Caco-2 (cell line): Measurements from ENCODE around the gene ALPK3. TPM values are rescaled to one million over a fixed set of nuclear protein-coding genes. Genes with fewer than 3 reads are reported as not detected.

ENCODE experiments used
- BruUV-seq: library from RNA; stranded (reverse); fragments of 400-500 nt; replicated peaks from 2 replicates; lab custom pipeline; 2021; lab: Mats Ljungman, UMichigan
- CTCF ChIA-PET: fragments of 300-600 bp; sonication (Branson Sonifier 250); formaldehyde crosslinking; loops from one replicate; lab custom pipeline; 2022; ENCODE audit warnings: antibody characterized with exemption; lab: Charles Lee
- POLR2A ChIA-PET: fragments of 300-600 bp; sonication (Branson Sonifier 250); formaldehyde crosslinking; loops from one replicate; lab custom pipeline; 2022; ENCODE audit warnings: antibody characterized with exemption; lab: Charles Lee
- DNase-seq, 2 experiments: peaks; one replicate each; pipeline versions ENCODE4 v3.0.0 to v3.0.0-alpha.2; 2020 to 2022
- H3K27me3 ChIP-seq: replicated peaks from 2 replicates; pipeline ENCODE4 v1.6.0; 2011; ENCODE audit warnings: low read length; ENCODE audit not compliant: control insufficient read depth, insufficient read depth
- H3K36me3 ChIP-seq: 2 replicates; pipeline ENCODE4 v1.5.1; 2011; ENCODE audit warnings: low read length; ENCODE audit not compliant: control insufficient read depth, insufficient read depth
- H3K4me1 ChIP-seq: fragments of 250-450 bp; sonication (Bioruptor Pico); 2 replicates; pipeline ENCODE4 v1.5.1; 2020; ENCODE audit warnings: mild to moderate bottlenecking
- H3K4me3 ChIP-seq: 2 replicates; pipeline ENCODE4 v1.5.1; 2011; ENCODE audit warnings: low read depth, mild to moderate bottlenecking, control low read depth, low read length
- H3K9me3 ChIP-seq: fragments of 250-450 bp; sonication (Bioruptor Pico); 2 replicates; pipeline ENCODE4 v1.5.1; 2020; ENCODE audit warnings: mild to moderate bottlenecking, moderate library complexity
- H3K27ac Mint-ChIP-seq: one replicate; pipeline ENCODE4 v1.8.0; 2022; ENCODE audit warnings: mixed read lengths; ENCODE audit not compliant: unreplicated experiment
- H3K27me3 Mint-ChIP-seq: one replicate; pipeline ENCODE4 v1.8.0; 2022; ENCODE audit warnings: mixed read lengths; ENCODE audit not compliant: insufficient read depth, unreplicated experiment
- H3K36me3 Mint-ChIP-seq: one replicate; pipeline ENCODE4 v1.8.0; 2022; ENCODE audit warnings: mild to moderate bottlenecking, mixed read lengths; ENCODE audit not compliant: insufficient read depth, unreplicated experiment
- H3K4me1 Mint-ChIP-seq: one replicate; pipeline ENCODE4 v1.8.0; 2022; ENCODE audit warnings: low read depth, mixed read lengths; ENCODE audit not compliant: unreplicated experiment
- H3K4me3 Mint-ChIP-seq: one replicate; pipeline ENCODE4 v1.8.0; 2022; ENCODE audit warnings: mild to moderate bottlenecking, moderate library complexity, mixed read lengths; ENCODE audit not compliant: unreplicated experiment
- H3K9me3 Mint-ChIP-seq: one replicate; pipeline ENCODE4 v1.8.0; 2022; ENCODE audit warnings: mixed read lengths; ENCODE audit not compliant: unreplicated experiment
- CTCF ChIP-seq, 2 experiments: fragments of 200-600 bp in 1 of 2; IDR thresholded peaks; 1 replicate in 1 of 2; 2 replicates in 1 of 2; pipeline versions ENCODE4 v1.5.1 to v1.8.0; 2011 to 2022; ENCODE audit warnings: antibody characterized with exemption in 1 of 2, control low read depth in 1 of 2, inconsistent platforms in 1 of 2, low read depth in 1 of 2, low read length in 1 of 2, mild to moderate bottlenecking in 1 of 2, moderate library complexity in 1 of 2; ENCODE audit not compliant: insufficient read depth in 1 of 2, severe bottlenecking in 1 of 2, unreplicated experiment in 1 of 2
- intact Hi-C: fragments of 100-400 bp; cut with micrococcal nuclease; formaldehyde crosslinking; loops from one replicate; pipeline ENCODE4 v1.10.0; 2022; ENCODE audit not compliant: unreplicated experiment
- total RNA-seq: library from RNA; stranded (reverse); gene quantifications from 2 replicates; pipeline ENCODE4 v1.2.3, GENCODE V29; 2022

Gene ALPK3
- total RNA-seq, 1 experiment from 2014 or later = 0.43 TPM

GRCh38 chr15:84831613-84832012 is 14.5 kb downstream of the ALPK3 start:
- Mint-ChIP-seq H3K4me1 (no peaks in the 10 kb centered on the region), H3K9me3 (no peaks in the 10 kb centered on the region), H3K27ac (no peak overlapping the region), H3K4me3 (no peak overlapping the region), H3K27me3 (peaks cover under 1% of the 10 kb centered on the region), H3K36me3 (no peaks in the 10 kb centered on the region)
- H3K4me3 ChIP-seq = no peak overlapping the region
- no peaks in the 10 kb centered on the region for H3K27me3 ChIP-seq
- POLR2A ChIA-PET = no interaction called here
- CTCF ChIA-PET = interaction anchor here (0.9 kb wide), 1 partner anchor 15 kb away, joined by 3 read pairs; no protein-coding TSS in a partner anchor
- no TSS peak for BruUV-seq
- H3K4me1 ChIP-seq = no peaks in the 10 kb centered on the region
- no peak for DNase-seq
- H3K9me3 ChIP-seq = no peaks in the 10 kb centered on the region
- no peak for TF ChIP-seq CTCF (IDR thresholded peaks at IDR 0.05; ENCODE audit: insufficient read depth in 1 of 2, low read depth in 1 of 2, low read length in 1 of 2, severe bottlenecking in 1 of 2, unreplicated experiment in 1 of 2)
- intact Hi-C loops = no loop called here
- no peaks in the 10 kb centered on the region for H3K36me3 ChIP-seq

GRCh38 chr15:84832448-84833040 is 15.4 kb downstream of the ALPK3 start:
- no peaks in the 10 kb centered on the region for H3K9me3 Mint-ChIP-seq
- H3K4me3 ChIP-seq = no peak overlapping the region
- no peak overlapping the region for H3K27ac Mint-ChIP-seq
- no peaks in the 10 kb centered on the region for H3K9me3 ChIP-seq
- H3K27me3 Mint-ChIP-seq = peaks cover 5% of the 10 kb centered on the region
- H3K36me3 Mint-ChIP-seq = no peaks in the 10 kb centered on the region
- POLR2A ChIA-PET = no interaction called here
- no peaks in the 10 kb centered on the region for H3K4me1 ChIP-seq
- no peaks in the 10 kb centered on the region for H3K36me3 ChIP-seq
- no peak for TF ChIP-seq CTCF (IDR thresholded peaks at IDR 0.05; ENCODE audit: insufficient read depth in 1 of 2, low read depth in 1 of 2, low read length in 1 of 2, severe bottlenecking in 1 of 2, unreplicated experiment in 1 of 2)
- intact Hi-C loops = no loop called here
- no peaks in the 10 kb centered on the region; the same call in 1 of the 2 replicates for H3K27me3 ChIP-seq
- BruUV-seq = no TSS peak
- H3K4me1 Mint-ChIP-seq = no peaks in the 10 kb centered on the region
- no peak for DNase-seq
- CTCF ChIA-PET = no interaction called here
- no peak overlapping the region for H3K4me3 Mint-ChIP-seq

DNA sequence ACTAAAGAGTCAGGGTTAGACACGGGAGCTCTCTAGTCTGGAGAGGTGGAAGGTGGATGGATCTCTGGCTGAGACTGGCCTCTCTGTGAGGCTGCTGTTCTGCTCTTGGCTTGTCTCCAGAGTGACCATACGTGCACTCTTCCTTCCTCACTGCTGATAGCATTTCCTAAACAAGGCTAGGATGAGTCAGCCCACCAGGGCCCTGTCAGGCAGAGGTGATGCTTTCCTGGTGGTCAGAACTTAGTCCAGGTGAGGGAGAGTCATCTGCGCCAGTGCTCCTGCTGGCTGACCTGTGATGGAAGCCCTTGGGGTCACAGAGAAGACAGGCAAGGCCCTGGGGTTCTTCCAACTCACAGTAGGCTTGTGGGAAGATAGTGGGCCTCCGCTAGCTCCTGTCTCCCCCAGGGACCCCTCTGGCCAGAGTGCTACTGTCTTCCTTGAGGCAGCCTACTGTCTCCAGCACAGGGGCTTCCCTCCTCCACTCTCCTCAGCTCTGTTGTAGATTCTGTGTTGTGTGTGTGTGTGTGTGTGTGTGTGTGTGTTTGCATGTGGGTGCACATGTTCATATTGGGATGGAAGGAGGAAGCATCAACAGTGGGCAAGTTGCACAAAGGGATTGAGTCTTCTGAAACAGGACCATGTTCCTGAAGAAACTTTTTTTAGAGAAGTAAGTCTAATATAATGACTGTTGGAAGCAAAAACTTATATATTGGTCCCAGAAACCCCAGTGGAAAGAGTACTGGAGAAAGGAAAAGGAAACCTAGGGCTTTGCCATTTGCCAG is 16.5 kb downstream of the ALPK3 start:
- Histone ChIP-seq H3K4me1 (no peaks in the 10 kb centered on the region), H3K27me3 (no peaks in the 10 kb centered on the region; the same call in 1 of the 2 replicates), H3K9me3 (no peaks in the 10 kb centered on the region), H3K4me3 (no peak overlapping the region), H3K36me3 (no peaks in the 10 kb centered on the region)
- no peak for DNase-seq
- no peak for TF ChIP-seq CTCF (IDR thresholded peaks at IDR 0.05; ENCODE audit: insufficient read depth in 1 of 2, low read depth in 1 of 2, low read length in 1 of 2, severe bottlenecking in 1 of 2, unreplicated experiment in 1 of 2)
- Mint-ChIP-seq H3K4me1 (no peaks in the 10 kb centered on the region), H3K36me3 (no peaks in the 10 kb centered on the region), H3K27me3 (peaks cover 5% of the 10 kb centered on the region), H3K9me3 (no peaks in the 10 kb centered on the region), H3K4me3 (no peak overlapping the region), H3K27ac (no peak overlapping the region)
- CTCF ChIA-PET = interaction anchor here (0.6 kb wide), 1 partner anchor 128 kb away, joined by 3 read pairs; no protein-coding TSS in a partner anchor
- BruUV-seq = no TSS peak
- intact Hi-C loops = no loop called here
- POLR2A ChIA-PET = no interaction called here
